Measurements from ENCODE around the gene TICAM2.

- TF ChIP-seq ZBTB21 (tag by site-specific recombination; IDR thresholded peaks at IDR 0.05) (no peak), EGR2 (tag by site-specific recombination; IDR thresholded peaks at IDR 0.05; ENCODE audit: low read depth) (no peak), CTCF (tag by site-specific recombination; IDR thresholded peaks at IDR 0.05) (no peak), ZNF580 (tag by site-specific recombination; IDR thresholded peaks at IDR 0.05) (no peak), ZNF2 (tag by site-specific recombination; IDR thresholded peaks at IDR 0.05) (no peak), ZNF701 (tag by site-specific recombination; IDR thresholded peaks at IDR 0.05) (no peak), ZNF704 (tag by site-specific recombination; IDR thresholded peaks at IDR 0.05) (no peak), PBX3 (CRISPR knock-in tag; IDR thresholded peaks at IDR 0.05) (no peak)
Observed at GRCh38 chr5:115530426-115530825, 71.9 kb downstream of the TICAM2 start.

Data from HEK293 (cell line).